Bronchial epithelial cell (primary cell): ENCODE measurements around the gene RND1. TPM values are rescaled to one million over a fixed set of nuclear protein-coding genes. Genes with fewer than 3 reads are reported as not detected.
A peak's percentile ranks its signal among the peaks of the same experiment; 100 is the strongest.

ENCODE experiments used
- DNase-seq: peaks from one replicate; pipeline ENCODE4 v3.0.0-alpha.2; 2010; ENCODE audit warnings: low read depth
- FAIRE-seq: peaks from 2 replicates; lab custom pipeline; 2011; peaks lifted over from hg19 to GRCh38; lab: Jason Lieb, UNC
- H3K27me3 ChIP-seq: 2 replicates; pipeline ENCODE4 v1.5.1; 2011; ENCODE audit warnings: low read length; ENCODE audit not compliant: control insufficient read depth, insufficient read depth
- H3K36me3 ChIP-seq: 2 replicates; pipeline ENCODE4 v1.5.1; 2011; ENCODE audit warnings: low read length; ENCODE audit not compliant: control insufficient read depth, insufficient read depth
- H3K4me3 ChIP-seq: 2 replicates; pipeline ENCODE4 v1.5.1; 2011; ENCODE audit warnings: mild to moderate bottlenecking, low read depth, low read length, control low read depth
- CTCF ChIP-seq: IDR thresholded peaks from 2 replicates; pipeline ENCODE4 v1.5.1; 2011; ENCODE audit warnings: mild to moderate bottlenecking, moderate library complexity, low read length, control low read depth, inconsistent platforms; ENCODE audit not compliant: insufficient read depth, severe bottlenecking
- total RNA-seq: library from RNA; depleted of rRNA; stranded (reverse); fragments of >200 nt; gene quantifications from 2 replicates; pipeline ENCODE4 v1.2.1, GENCODE V29; 2014

RND1 gene
- total RNA-seq, 1 donor from 2014 or later: 2.9 TPM

GRCh38 chr12:48814262-48815125 is 51.2 kb downstream of the RND1 start:
- peak overlapping the region; percentile 59 for H3K4me3 ChIP-seq
- peak; percentile 54 for DNase-seq
- FAIRE-seq: no peak
- no peaks in the 10 kb centered on the region for H3K27me3 ChIP-seq
- TF ChIP-seq CTCF: peak; percentile 99
- no peaks in the 10 kb centered on the region for H3K36me3 ChIP-seq

- Histone ChIP-seq H3K4me3 (peak overlapping the region; percentile 59), H3K27me3 (no peaks in the 10 kb centered on the region), H3K36me3 (no peaks in the 10 kb centered on the region)
- TF ChIP-seq CTCF: no peak
- DNase-seq (no peak), FAIRE-seq (no peak)
Observed at GRCh38 chr12:48813465-48814261, 52.0 kb downstream of the RND1 start.

- H3K36me3 ChIP-seq: no peaks in the 10 kb centered on the region
- no peaks in the 10 kb centered on the region for H3K27me3 ChIP-seq
- DNase-seq (no peak), FAIRE-seq (no peak)
- TF ChIP-seq CTCF: no peak
- no peak overlapping the region for H3K4me3 ChIP-seq
Observed at GRCh38 chr12:48812389-48812788, 53.3 kb downstream of the RND1 start.

GRCh38 chr12:48811437-48812090 is 54.1 kb downstream of the RND1 start:
- FAIRE-seq (peak; percentile 32), DNase-seq (no peak)
- TF ChIP-seq CTCF: no peak
- Histone ChIP-seq H3K36me3 (no peaks in the 10 kb centered on the region), H3K27me3 (no peaks in the 10 kb centered on the region), H3K4me3 (no peak overlapping the region)

- DNase-seq: peak; percentile 79
- Histone ChIP-seq H3K27me3 (no peaks in the 10 kb centered on the region), H3K4me3 (no peak overlapping the region), H3K36me3 (no peaks in the 10 kb centered on the region)
- FAIRE-seq: no peak
- no peak for TF ChIP-seq CTCF
Observed at GRCh38 chr12:48810903-48811431, 54.7 kb downstream of the RND1 start.
